Measurements from ENCODE around the gene CLIP4.

The CLIP4 gene

DNA sequence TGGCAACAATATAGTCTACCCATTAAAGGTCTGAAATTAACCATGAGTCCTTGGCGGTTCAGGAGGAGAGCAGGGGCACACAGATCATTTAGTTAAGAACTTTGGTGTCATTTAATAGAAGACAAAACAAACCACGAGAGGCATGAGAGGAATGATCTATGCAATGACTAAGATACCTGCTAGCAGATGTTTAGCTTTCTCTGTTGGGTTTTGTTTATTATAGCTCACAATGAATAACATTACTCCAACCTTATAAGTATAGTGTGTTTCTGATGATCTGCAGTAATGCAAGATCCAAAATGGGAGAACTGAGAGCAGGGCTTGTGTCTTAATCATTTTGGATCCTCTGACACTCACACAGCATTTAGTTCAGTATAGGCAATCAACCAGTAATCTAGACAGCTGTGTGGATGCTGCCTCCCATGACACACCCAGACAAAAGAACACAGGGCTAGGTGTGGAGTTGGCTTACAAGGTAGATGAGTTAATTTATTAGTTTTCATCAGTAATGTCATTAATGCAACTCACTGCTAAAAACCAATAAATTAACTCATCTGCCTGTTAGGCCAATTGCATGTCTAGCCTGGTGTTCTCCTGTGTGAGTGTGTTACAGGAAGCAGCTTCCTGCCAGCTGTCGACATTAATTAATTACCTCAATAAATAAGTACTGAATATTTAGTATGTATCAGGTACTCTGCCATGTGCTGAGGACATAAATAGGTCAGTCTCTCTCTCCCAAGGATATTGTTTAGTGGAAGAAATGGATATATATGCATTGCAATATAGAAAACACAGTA lies 92.3 kb downstream of the CLIP4 start:
- ChIA-PET CTCF (interaction anchor here (1.3 kb wide), 1 partner anchor 16 kb away, joined by 4 read pairs; no protein-coding TSS in a partner anchor), POLR2A (ENCODE audit: low non-redundant PET) (no interaction called here)
- DNase-seq (ENCODE audit: low spot score), result no peak
- no peak overlapping the region for H3K27ac ChIP-seq
- TF ChIP-seq CTCF (conservative IDR thresholded peaks at IDR 0.05; ENCODE audit: low read depth), result no peak

DNA sequence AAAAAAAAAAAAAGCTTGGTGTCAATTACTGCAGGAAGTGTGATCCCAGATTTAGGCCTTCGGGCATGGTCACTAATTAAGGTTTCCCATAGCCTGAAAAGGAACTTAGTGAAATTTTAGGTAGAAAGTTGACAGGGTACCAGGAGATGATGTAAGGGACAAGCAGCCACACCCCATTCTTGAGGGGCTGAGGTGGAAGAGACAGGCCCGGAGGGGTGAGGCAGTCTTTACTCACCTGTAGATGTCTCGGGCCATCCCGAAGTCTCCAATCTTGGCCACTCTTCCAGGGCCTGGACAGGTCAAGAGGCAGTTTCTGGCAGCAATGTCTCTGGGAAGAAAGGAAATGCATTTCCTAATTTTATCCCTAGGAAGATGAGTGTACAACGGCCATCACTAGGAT lies 94.3 kb downstream of the CLIP4 start:
- POLR2A ChIA-PET (ENCODE audit: low non-redundant PET), result no interaction called here
- CTCF ChIA-PET, result no interaction called here

DNA sequence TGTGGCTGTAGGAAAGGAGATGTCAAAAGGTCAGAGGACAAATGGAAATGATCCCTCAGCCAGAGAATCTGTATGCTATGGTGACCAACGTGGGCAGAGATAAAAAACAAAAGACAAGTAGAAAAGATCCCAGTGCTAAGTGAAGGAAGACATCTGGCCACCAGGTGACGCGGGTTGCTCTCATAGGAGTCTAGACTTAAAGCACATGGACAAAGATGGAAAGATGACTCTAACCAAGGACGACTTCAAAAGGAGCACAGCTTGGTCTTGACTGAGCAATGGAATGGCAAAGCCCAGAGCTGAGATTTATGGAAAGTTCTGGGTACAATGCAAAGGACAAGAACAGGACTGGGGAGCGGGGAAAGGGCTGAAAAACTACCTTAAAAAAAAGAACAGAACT lies 96.8 kb downstream of the CLIP4 start:
- ChIA-PET CTCF (interaction anchor here (0.6 kb wide), 1 partner anchor 28 kb away, joined by 3 read pairs; no protein-coding TSS in a partner anchor), POLR2A (ENCODE audit: low non-redundant PET) (no interaction called here)
- H3K27ac ChIP-seq, result no peak overlapping the region
- no peak for DNase-seq (ENCODE audit: low spot score)
- no peak for TF ChIP-seq CTCF (conservative IDR thresholded peaks at IDR 0.05; ENCODE audit: low read depth)

More for the DNA sequence above, 94.3 kb downstream of the CLIP4 start:
- no peak overlapping the region for H3K27ac ChIP-seq
- peak; percentile 43 for DNase-seq (ENCODE audit: low spot score)
- no peak for TF ChIP-seq CTCF (conservative IDR thresholded peaks at IDR 0.05; ENCODE audit: low read depth)

DNA sequence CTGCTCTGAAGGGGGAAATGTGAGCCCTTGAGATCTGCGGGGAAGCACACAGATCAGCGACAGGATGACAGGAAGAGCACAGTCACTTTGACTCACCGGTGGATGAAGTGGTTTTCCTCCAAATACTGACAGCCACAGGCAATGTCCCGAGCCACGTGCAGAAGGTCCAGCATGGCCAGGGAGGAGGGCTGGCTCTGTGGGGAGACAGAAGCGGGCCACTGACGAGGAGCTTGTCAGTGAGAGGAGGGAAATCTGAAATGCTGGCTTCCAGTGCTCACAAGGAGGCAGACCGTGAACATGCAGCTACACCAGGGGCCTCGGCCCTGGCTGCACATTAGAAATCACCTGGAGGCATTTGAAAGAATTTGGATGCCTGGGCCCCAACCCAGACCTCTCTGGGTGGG lies 98.7 kb downstream of the CLIP4 start:
- DNase-seq (ENCODE audit: low spot score), result no peak
- POLR2A ChIA-PET (ENCODE audit: low non-redundant PET), result no interaction called here
- CTCF ChIA-PET, result interaction anchor here (0.9 kb wide), 1 partner anchor 10 kb away, joined by 6 read pairs; no protein-coding TSS in a partner anchor

GRCh38 chr2:29215073-29215472 lies 99.9 kb downstream of the CLIP4 start:
- TF ChIP-seq CTCF (conservative IDR thresholded peaks at IDR 0.05; ENCODE audit: low read depth), result no peak
- ChIA-PET POLR2A (ENCODE audit: low non-redundant PET) (no interaction called here), CTCF (no interaction called here)
- no peak overlapping the region for H3K27ac ChIP-seq
- DNase-seq (ENCODE audit: low spot score), result no peak

More for the DNA sequence above, 98.7 kb downstream of the CLIP4 start:
- no peak overlapping the region for H3K27ac ChIP-seq
- no peak for TF ChIP-seq CTCF (conservative IDR thresholded peaks at IDR 0.05; ENCODE audit: low read depth)

DNA sequence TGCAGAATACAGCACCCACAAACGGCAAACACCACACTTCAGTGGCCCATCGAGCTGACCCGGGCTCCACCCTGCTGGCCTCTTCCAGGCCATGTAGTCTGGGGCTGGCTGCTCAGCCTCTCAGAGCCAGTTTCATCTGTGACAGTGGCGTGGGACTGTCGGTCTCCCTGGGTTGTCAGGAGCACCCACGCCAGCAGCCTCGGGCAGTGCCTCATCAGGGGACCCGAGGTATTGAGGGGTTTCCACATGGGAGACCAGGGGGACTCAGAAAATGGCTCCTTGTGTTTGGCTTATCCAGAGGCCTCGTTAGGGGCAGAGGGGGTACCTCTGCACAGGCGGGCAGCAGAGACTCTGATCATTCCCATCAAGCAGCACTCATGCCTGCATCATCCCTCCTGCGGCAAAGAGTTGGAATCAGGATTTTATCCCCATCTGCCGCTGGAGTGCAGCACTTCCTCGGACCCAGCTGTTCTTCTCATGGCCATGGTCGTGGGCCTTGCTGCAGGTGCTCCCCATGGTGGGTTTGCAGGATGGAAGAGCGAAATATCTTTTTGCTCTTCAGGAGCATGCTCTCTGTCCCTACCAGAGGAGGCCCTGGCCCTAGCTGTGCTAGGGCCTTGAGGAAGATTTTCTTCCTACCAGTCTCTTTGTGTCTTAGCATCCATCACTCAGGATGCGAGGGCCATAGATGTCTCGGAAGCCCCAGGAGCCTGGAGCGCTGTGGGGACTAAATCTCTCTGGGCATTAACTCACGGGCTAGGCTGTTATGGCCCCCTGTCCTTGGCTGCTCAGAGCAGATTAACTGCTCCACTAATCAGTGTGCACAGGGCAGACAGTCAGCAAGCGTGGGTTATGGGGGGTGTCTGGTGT lies 100.8 kb downstream of the CLIP4 start:
- no peak overlapping the region for H3K27ac ChIP-seq
- ChIA-PET CTCF (no interaction called here), POLR2A (ENCODE audit: low non-redundant PET) (no interaction called here)
- no peak for TF ChIP-seq CTCF (conservative IDR thresholded peaks at IDR 0.05; ENCODE audit: low read depth)
- no peak for DNase-seq (ENCODE audit: low spot score)

Data from RWPE1 (cell line).